Cardiac muscle cell (in vitro differentiated cells and primary cell): ENCODE data around the gene DOCK1. TPM values are rescaled to one million over a fixed set of nuclear protein-coding genes. Genes with fewer than 3 reads are reported as not detected.
A peak's percentile ranks its signal among the peaks of the same experiment; 100 is the strongest.

Source experiments
- DNase-seq, 2 donors: peaks; one replicate each; pipeline versions ENCODE4 v3.0.0 to v3.0.0-alpha.2; 2010 to 2017; ENCODE audit warnings: low read depth in 1 of 2, low spot score in 1 of 2
- H3K27ac ChIP-seq: fragments of 200-600 bp; sonication (generic); 2 replicates; pipeline ENCODE4 v1.5.1; 2016
- H3K27me3 ChIP-seq: fragments of 200-600 bp; sonication (generic); 2 replicates; pipeline ENCODE4 v1.6.0; 2016; ENCODE audit warnings: control low read depth
- H3K36me3 ChIP-seq: fragments of 200-600 bp; sonication (generic); 2 replicates; pipeline ENCODE4 v1.5.1; 2016; ENCODE audit warnings: control low read depth
- H3K4me1 ChIP-seq: fragments of 200-600 bp; sonication (generic); 2 replicates; pipeline ENCODE4 v1.8.1; 2017; ENCODE audit warnings: low read depth, mild to moderate bottlenecking, mixed run types
- H3K4me3 ChIP-seq: fragments of 200-600 bp; sonication (generic); 2 replicates; pipeline ENCODE4 v1.5.1; 2016; ENCODE audit warnings: mild to moderate bottlenecking
- H3K9me3 ChIP-seq: fragments of 200-600 bp; sonication (generic); 2 replicates; pipeline ENCODE4 v1.5.1; 2017; ENCODE audit warnings: low read depth, mild to moderate bottlenecking, control low read depth
- CTCF ChIP-seq: IDR thresholded peaks from 2 replicates; pipeline ENCODE4 v1.5.1; 2012; ENCODE audit warnings: low read depth, mild to moderate bottlenecking, low read length
- polyA plus RNA-seq: library from polyadenylated mRNA; unstranded; fragments of >200 nt; fragmentation: Nextera tagmentation; extraction: Ambion mirVana; gene quantifications from 2 replicates; pipeline ENCODE4 v1.2.1, GENCODE V29; 2016
- total RNA-seq: library from RNA; depleted of rRNA; stranded (reverse); fragments of >200 nt; gene quantifications from 2 replicates; pipeline ENCODE4 v1.2.3, GENCODE V29; 2016

The DOCK1 gene
- total and polyA plus RNA-seq, 2 experiments from 2014 or later = 15.0 to 30.6 TPM

- no peaks in the 10 kb centered on the region for H3K9me3 ChIP-seq
- no peaks in the 10 kb centered on the region for H3K27me3 ChIP-seq
- no peaks in the 10 kb centered on the region for H3K36me3 ChIP-seq
- H3K4me3 ChIP-seq = no peak overlapping the region
- H3K27ac ChIP-seq = no peak overlapping the region
- no peak for TF ChIP-seq CTCF
- DNase-seq = no peak
- no peaks in the 10 kb centered on the region for H3K4me1 ChIP-seq
These were observed 366.8 kb downstream of the DOCK1 start for GRCh38 chr10:127272076-127272475.

- Histone ChIP-seq H3K27ac (no peak overlapping the region), H3K4me1 (no peaks in the 10 kb centered on the region), H3K27me3 (no peaks in the 10 kb centered on the region), H3K4me3 (no peak overlapping the region), H3K9me3 (no peaks in the 10 kb centered on the region), H3K36me3 (no peaks in the 10 kb centered on the region)
- no peak for TF ChIP-seq CTCF
- DNase-seq = no peak
These were observed 370.0 kb downstream of the DOCK1 start for GRCh38 chr10:127275272-127275671.

- no peaks in the 10 kb centered on the region for H3K4me1 ChIP-seq
These were observed 370.7 kb downstream of the DOCK1 start for GRCh38 chr10:127275793-127276450.

GRCh38 chr10:127276794-127277462, 371.7 kb downstream of the DOCK1 start:
- TF ChIP-seq CTCF = no peak
- Histone ChIP-seq H3K27me3 (no peaks in the 10 kb centered on the region), H3K4me3 (no peak overlapping the region), H3K27ac (no peak overlapping the region), H3K9me3 (no peaks in the 10 kb centered on the region), H3K4me1 (no peaks in the 10 kb centered on the region), H3K36me3 (no peaks in the 10 kb centered on the region)
- no peak for DNase-seq

More at GRCh38 chr10:127275793-127276450, 370.7 kb downstream of the DOCK1 start:
- TF ChIP-seq CTCF = no peak
- DNase-seq = no peak
- Histone ChIP-seq H3K9me3 (no peaks in the 10 kb centered on the region), H3K36me3 (no peaks in the 10 kb centered on the region), H3K27me3 (no peaks in the 10 kb centered on the region), H3K27ac (no peak overlapping the region), H3K4me3 (no peak overlapping the region)

- DNase-seq = peak in 1 of 2 donors; percentile 3
- Histone ChIP-seq H3K4me3 (no peak overlapping the region), H3K4me1 (no peaks in the 10 kb centered on the region), H3K36me3 (no peaks in the 10 kb centered on the region), H3K27ac (no peak overlapping the region), H3K9me3 (no peaks in the 10 kb centered on the region), H3K27me3 (no peaks in the 10 kb centered on the region)
- TF ChIP-seq CTCF = no peak
These were observed 372.8 kb downstream of the DOCK1 start for GRCh38 chr10:127278001-127278400.
